Gastrocnemius medialis (tissue), 4 donors: ENCODE measurements around the gene CRLF3. TPM values are rescaled to one million over a fixed set of nuclear protein-coding genes. Genes with fewer than 3 reads are reported as not detected.
"Not testable (repeated sequence)": the region's sequence is repeated elsewhere in the genome, so short reads cannot be mapped to it uniquely, and the experiment has no call there.

Experiments
- ATAC-seq, 2 donors: fragments of 150-250 bp; one replicate each; pipeline ENCODE4 v1.9.1; 2016
- DNase-seq, 2 donors: peaks; one replicate each; pipeline ENCODE4 v3.0.0-alpha.2; 2019
- H3K27ac ChIP-seq, 4 donors: fragments of 200-600 bp; sonication (generic); 1 replicate in 1 of 4; 2 replicates in 3 of 4; pipeline ENCODE4 v1.5.1; 2016 to 2018; ENCODE audit warnings: mild to moderate bottlenecking in 2 of 4, moderate library complexity in 1 of 4
- H3K27me3 ChIP-seq, 3 donors: fragments of 200-600 bp; sonication (generic) in 2 of 3; 1 replicate in 1 of 3; 2 replicates in 2 of 3; pipeline versions ENCODE4 v1.5.1 to v1.6.0; 2016 to 2019; ENCODE audit warnings: mild to moderate bottlenecking in 1 of 3, moderate library complexity in 1 of 3
- H3K36me3 ChIP-seq, 2 donors: fragments of 200-600 bp; sonication (generic) in 1 of 2; one replicate each; pipeline ENCODE4 v1.5.1; 2017 to 2018
- H3K4me1 ChIP-seq, 2 donors: fragments of 200-600 bp; sonication (generic) in 1 of 2; one replicate each; pipeline ENCODE4 v1.5.1; 2016 to 2017; ENCODE audit warnings: mild to moderate bottlenecking in 2 of 2
- H3K4me3 ChIP-seq, 4 donors: fragments of 200-600 bp; sonication (generic) in 3 of 4; 1 replicate in 1 of 4; 2 replicates in 3 of 4; pipeline ENCODE4 v1.5.1; 2016 to 2019; ENCODE audit warnings: mild to moderate bottlenecking in 2 of 4
- H3K9me3 ChIP-seq, 3 donors: fragments of 200-600 bp; sonication (generic) in 2 of 3; 1 replicate in 1 of 3; 2 replicates in 2 of 3; pipeline ENCODE4 v1.5.1; 2016 to 2019
- CTCF ChIP-seq, 5 experiments: fragments of 450-650 bp in 3 of 5; fragments of 200-600 bp in 2 of 5; sonication (generic) in 2 of 5; IDR thresholded peaks in 4 of 5; conservative IDR thresholded peaks in 1 of 5; 1 replicate in 4 of 5; 2 replicates in 1 of 5; pipeline ENCODE4 v1.5.1; 2016 to 2019; ENCODE audit warnings: antibody characterized with exemption in 5 of 5, mild to moderate bottlenecking in 3 of 5, moderate library complexity in 3 of 5
- POLR2A ChIP-seq, 2 donors: fragments of 450-650 bp; IDR thresholded peaks; one replicate each; pipeline ENCODE4 v1.6.1; 2017; ENCODE audit warnings: antibody characterized with exemption in 2 of 2, mild to moderate bottlenecking in 2 of 2, moderate library complexity in 2 of 2
- in situ Hi-C, 4 donors: fragments of 200-750 bp; cut with MboI; loops; one replicate each; pipeline versions ENCODE4 v1.15.0 to v1.8.0; 2017; ENCODE audit warnings: low sequenced_read_pairs in 4 of 4
- intact Hi-C: fragments of 100-400 bp; cut with DNase I; formaldehyde crosslinking; loops from one replicate; pipeline ENCODE4 v1.15.1; 2023; ENCODE audit warnings: low total_unique reads
- total RNA-seq, 4 donors: library from RNA; depleted of rRNA; stranded (reverse); fragments of >200 nt; gene quantifications; one replicate each; pipeline versions ENCODE4 v1.1.0 to v1.2.3, GENCODE V29; 2016

CRLF3 gene
- total RNA-seq, 4 donors from 2014 or later = 3.5 to 6.4 (median 5.0) TPM

GRCh38 chr17:30819971-30820705 lies 4.4 kb downstream of the CRLF3 start:
- Histone ChIP-seq H3K9me3 (no peaks in the 10 kb centered on the region), H3K27me3 (no peaks in the 10 kb centered on the region), H3K4me3 (no peak overlapping the region), H3K4me1 (peaks cover 20 to 25% of the 10 kb centered on the region in 2 donors), H3K27ac (no peak overlapping the region), H3K36me3 (no peaks in the 10 kb centered on the region)
- TF ChIP-seq POLR2A (IDR thresholded peaks at IDR 0.05) = no peak
- TF ChIP-seq CTCF (IDR thresholded peaks at IDR 0.05 in 4 of 5, conservative IDR thresholded peaks at IDR 0.05 in 1 of 5) = no peak
- in situ Hi-C loops (no loop called here), intact Hi-C loops (loop anchor here (5.0 to 10.0 kb wide), 2 partner anchors 88 to 275 kb away; partner anchors contain the start of gene NF1)
- no peak for ATAC-seq
- no peak for DNase-seq

DNA sequence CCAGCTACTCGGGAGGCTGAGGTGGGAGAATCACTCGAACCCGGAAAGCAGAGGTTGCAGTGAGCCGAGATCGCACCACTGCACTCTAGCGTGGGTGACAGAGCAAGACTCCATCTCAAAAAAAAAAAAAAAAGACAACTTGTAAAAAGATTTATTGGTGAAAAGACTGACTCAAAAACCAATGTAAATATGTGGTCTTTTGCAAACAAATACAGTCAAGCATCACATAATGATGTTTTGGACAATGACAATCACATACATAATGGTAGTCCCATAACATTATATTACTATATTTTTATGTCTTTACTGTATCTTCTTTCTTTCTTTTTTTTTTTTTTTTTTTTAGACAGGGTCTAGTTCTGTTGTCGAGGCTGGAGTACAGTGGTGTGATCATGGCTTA lies 8.3 kb downstream of the CRLF3 start:
- in situ Hi-C loops = no loop called here
- Histone ChIP-seq H3K4me1 (peaks cover 5 to 6% of the 10 kb centered on the region in 2 donors), H3K4me3 (no peak overlapping the region), H3K27ac (no peak overlapping the region), H3K27me3 (no peaks in the 10 kb centered on the region), H3K36me3 (no peaks in the 10 kb centered on the region), H3K9me3 (no peaks in the 10 kb centered on the region)
- ATAC-seq (no peak), DNase-seq (no peak)
- no peak for TF ChIP-seq POLR2A (IDR thresholded peaks at IDR 0.05)
- TF ChIP-seq CTCF (IDR thresholded peaks at IDR 0.05 in 4 of 5, conservative IDR thresholded peaks at IDR 0.05 in 1 of 5) = no peak
- intact Hi-C loops = no loop called here

DNA sequence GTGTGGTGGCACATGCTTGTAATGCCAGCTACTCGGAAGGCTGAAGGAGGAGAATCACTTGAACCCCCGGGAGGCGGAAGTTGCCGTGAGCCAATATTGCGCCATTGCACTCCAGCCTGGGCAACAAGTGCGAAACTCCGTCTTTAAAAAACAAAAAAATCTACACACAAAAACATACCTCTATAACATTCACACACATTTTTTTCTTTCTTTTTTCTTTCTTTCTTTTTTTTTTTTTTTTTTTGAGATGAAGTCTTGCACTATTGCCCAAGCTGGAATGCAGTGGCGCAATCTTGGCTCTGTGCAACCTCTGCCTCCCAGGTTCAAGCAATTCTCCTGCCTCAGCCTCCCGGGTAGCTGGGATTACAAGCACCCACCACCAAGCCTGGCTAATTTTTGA lies 9.6 kb downstream of the CRLF3 start:
- H3K4me3 ChIP-seq, in situ Hi-C loops, ATAC-seq, H3K27me3 ChIP-seq, DNase-seq, H3K27ac ChIP-seq, intact Hi-C loops, H3K9me3 ChIP-seq, H3K36me3 ChIP-seq, H3K4me1 ChIP-seq: not testable (repeated sequence)

GRCh38 chr17:30814236-30814635 lies 10.3 kb downstream of the CRLF3 start:
- ATAC-seq, H3K27ac ChIP-seq, H3K36me3 ChIP-seq, H3K4me3 ChIP-seq, in situ Hi-C loops, H3K27me3 ChIP-seq, H3K4me1 ChIP-seq, intact Hi-C loops, DNase-seq, H3K9me3 ChIP-seq: not testable (repeated sequence)

GRCh38 chr17:30812218-30813177 lies 12.0 kb downstream of the CRLF3 start:
- in situ Hi-C loops = no loop called here
- no peak for DNase-seq
- Histone ChIP-seq H3K4me1 (peaks cover 2 to 6% of the 10 kb centered on the region in 2 donors), H3K4me3 (no peak overlapping the region), H3K27me3 (no peaks in the 10 kb centered on the region), H3K9me3 (no peaks in the 10 kb centered on the region), H3K27ac (no peak overlapping the region), H3K36me3 (no peaks in the 10 kb centered on the region)
- TF ChIP-seq CTCF (IDR thresholded peaks at IDR 0.05 in 4 of 5, conservative IDR thresholded peaks at IDR 0.05 in 1 of 5) (no peak), POLR2A (IDR thresholded peaks at IDR 0.05) (no peak)
- no peak for ATAC-seq
- intact Hi-C loops = no loop called here
